ENCODE results near the gene CLUH. TPM values are rescaled to one million over a fixed set of nuclear protein-coding genes. Genes with fewer than 3 reads are reported as not detected.

CLUH gene
- total and polyA plus RNA-seq, 2 experiments from 2014 or later: 58.6 to 93.5 TPM

- no peak for DNase-seq (ENCODE audit: low read depth in 1 of 2, low spot score in 1 of 2)
- no peak for TF ChIP-seq CTCF (IDR thresholded peaks at IDR 0.05; ENCODE audit: low read depth, low read length)
- H3K9me3 ChIP-seq (ENCODE audit: low read depth): no peaks in the 10 kb centered on the region
Measured at GRCh38 chr17:2647957-2648356, 63.6 kb downstream of the CLUH start.

GRCh38 chr17:2644971-2645370 is 66.6 kb downstream of the CLUH start:
- Histone ChIP-seq H3K9me3 (ENCODE audit: low read depth) (no peaks in the 10 kb centered on the region), H3K4me1 (ENCODE audit: low read depth) (no peaks in the 10 kb centered on the region), H3K27ac (no peak overlapping the region), H3K4me3 (no peak overlapping the region), H3K27me3 (no peaks in the 10 kb centered on the region), H3K36me3 (peaks cover under 1% of the 10 kb centered on the region)
- DNase-seq (ENCODE audit: low read depth in 1 of 2, low spot score in 1 of 2): no peak
- TF ChIP-seq CTCF (IDR thresholded peaks at IDR 0.05; ENCODE audit: low read depth, low read length): no peak

More at GRCh38 chr17:2647957-2648356, 63.6 kb downstream of the CLUH start:
- no peaks in the 10 kb centered on the region for H3K27me3 ChIP-seq
- no peaks in the 10 kb centered on the region for H3K4me1 ChIP-seq (ENCODE audit: low read depth)
- peaks cover 7% of the 10 kb centered on the region for H3K36me3 ChIP-seq
- H3K27ac ChIP-seq: no peak overlapping the region
- no peak overlapping the region for H3K4me3 ChIP-seq

Other genes starting within 250 kb of the CLUH start
- gene METTL16, start 199.9 kb downstream of the CLUH start, total RNA-seq: 17.4 and 23.9 TPM in 2 replicates
- 19.3 and 22.2 TPM in 2 replicates for gene METTL16, start 199.9 kb downstream of the CLUH start, polyA plus RNA-seq
- gene PAFAH1B1, start 118.1 kb downstream of the CLUH start, total RNA-seq: 46.5 and 79.3 TPM in 2 replicates
- gene PAFAH1B1, start 118.1 kb downstream of the CLUH start, polyA plus RNA-seq: 49.3 and 106 TPM in 2 replicates
- 0.33 and 0.67 TPM in 2 replicates for gene CCDC92B, start 37.9 kb upstream of the CLUH start, total RNA-seq
- gene CCDC92B, start 37.9 kb upstream of the CLUH start, polyA plus RNA-seq: 0.07 and 0.35 TPM in 2 replicates
- 2.9 and 3.5 TPM in 2 replicates for gene RAP1GAP2, start 84.7 kb upstream of the CLUH start, total RNA-seq
- 1.1 and 1.2 TPM in 2 replicates for gene RAP1GAP2, start 84.7 kb upstream of the CLUH start, polyA plus RNA-seq

All from cardiac muscle cell (in vitro differentiated cells and primary cell).